Embryonic facial prominence (tissue), 1 donor: Measurements from ENCODE around the gene IRAK2.
"Not testable (repeated sequence)": the region's sequence is repeated elsewhere in the genome, so short reads cannot be mapped to it uniquely, and the experiment has no call there.

Experiments
- DNase-seq: peaks from one replicate; pipeline ENCODE4 v3.0.0-alpha.2; 2016; ENCODE audit errors: extremely low spot score

IRAK2 gene

DNA sequence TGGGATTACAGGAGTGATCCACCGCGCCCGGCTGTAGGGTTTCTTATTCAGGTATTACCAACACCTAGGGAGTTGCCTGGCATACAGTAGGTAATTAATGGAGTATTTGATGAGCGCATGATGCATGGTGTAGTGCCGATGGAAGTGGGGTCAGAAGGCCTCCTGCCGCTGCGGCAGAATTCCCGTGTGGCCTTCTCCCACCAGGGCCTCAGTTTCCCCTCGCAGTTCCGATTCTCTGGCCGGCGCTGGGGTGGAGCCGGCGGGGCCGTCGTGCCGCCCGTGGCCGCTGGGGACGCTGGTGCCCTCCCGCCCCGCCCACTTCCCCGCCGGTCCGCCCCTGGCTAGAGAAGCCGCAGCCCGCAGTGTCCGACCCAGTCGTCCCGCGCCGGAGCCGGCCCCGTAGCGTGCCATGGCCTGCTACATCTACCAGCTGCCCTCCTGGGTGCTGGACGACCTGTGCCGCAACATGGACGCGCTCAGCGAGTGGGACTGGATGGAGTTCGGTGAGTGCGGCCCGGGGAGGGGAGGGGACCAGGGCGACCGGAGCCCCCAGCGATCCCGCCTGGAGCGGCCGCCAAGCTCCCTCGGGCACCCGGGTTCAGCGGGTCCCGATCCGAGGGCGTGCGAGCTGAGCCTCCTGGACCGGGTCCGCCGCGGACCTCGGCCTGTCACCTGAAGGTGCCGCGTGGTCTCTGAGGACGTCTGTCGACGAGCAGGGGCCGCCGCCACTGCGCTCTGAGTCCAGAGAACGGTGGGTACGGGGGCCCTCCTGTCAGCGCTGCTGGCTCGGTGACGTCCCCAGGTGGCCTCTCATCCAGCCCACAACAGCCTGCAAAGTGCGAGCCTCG, at the start of gene IRAK2:
Gene IRAK2, plus strand, starts transcription at position 374 of the 848 bp plus-strand sequence. Its CDS starts 36 bp downstream, at position 410.
- no peak for DNase-seq

GRCh38 chr3:10115326-10116137, 49.2 kb upstream of the IRAK2 start, which contains the start of gene BRK1:
Gene BRK1, plus strand, starts transcription at chr3:10115675. Its CDS starts 27 bp downstream, at chr3:10115702.
- peak; percentile 95 for DNase-seq

GRCh38 chr3:10116138-10116460, 48.6 kb upstream of the IRAK2 start:
- DNase-seq, result no peak

- DNase-seq, result no peak
Measured at GRCh38 chr3:10116928-10117327, 47.8 kb upstream of the IRAK2 start.

DNA sequence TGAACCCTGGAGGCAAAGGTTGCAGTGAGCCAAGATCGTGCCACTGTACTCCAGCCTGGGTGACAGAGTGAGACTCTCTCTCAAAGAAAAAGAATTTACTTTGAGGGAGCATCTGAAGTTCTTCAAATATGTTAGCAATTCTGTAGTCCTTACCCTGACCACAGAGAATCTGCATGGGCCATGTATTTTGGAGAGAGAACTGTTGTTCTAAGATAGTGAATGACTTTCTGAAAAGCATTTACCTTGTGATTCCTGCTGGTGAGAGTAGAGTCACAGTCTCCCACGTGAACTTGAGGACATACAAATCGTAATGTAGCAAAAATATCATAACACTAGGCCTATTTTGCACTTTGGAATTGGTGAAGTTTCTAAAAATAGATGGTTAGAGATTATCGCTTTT, 45.3 kb upstream of the IRAK2 start:
- no peak for DNase-seq

DNA sequence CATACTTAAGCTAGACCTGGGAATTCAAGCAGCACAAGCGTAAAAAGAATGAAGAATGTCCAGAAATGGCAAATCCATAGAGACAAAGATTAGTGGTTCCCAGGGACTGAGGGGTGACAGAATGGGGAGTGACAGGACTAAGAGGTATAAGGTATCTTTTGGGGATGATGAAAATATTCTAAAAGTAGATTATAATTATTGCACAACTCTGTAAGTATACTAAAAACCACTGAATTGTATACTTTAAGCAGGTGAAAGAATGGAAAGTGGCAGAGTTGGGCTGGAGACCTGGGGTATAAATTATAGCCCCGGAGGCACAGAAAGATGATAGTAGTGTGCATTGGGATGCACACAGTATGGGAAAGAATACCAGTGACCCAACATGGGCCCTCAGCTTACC, 43.7 kb upstream of the IRAK2 start:
- no peak for DNase-seq

GRCh38 chr3:10122724-10123123, 42.0 kb upstream of the IRAK2 start:
- DNase-seq, result no peak

- not testable (repeated sequence) for DNase-seq
Measured at GRCh38 chr3:10135872-10136271, 28.8 kb upstream of the IRAK2 start.

DNA sequence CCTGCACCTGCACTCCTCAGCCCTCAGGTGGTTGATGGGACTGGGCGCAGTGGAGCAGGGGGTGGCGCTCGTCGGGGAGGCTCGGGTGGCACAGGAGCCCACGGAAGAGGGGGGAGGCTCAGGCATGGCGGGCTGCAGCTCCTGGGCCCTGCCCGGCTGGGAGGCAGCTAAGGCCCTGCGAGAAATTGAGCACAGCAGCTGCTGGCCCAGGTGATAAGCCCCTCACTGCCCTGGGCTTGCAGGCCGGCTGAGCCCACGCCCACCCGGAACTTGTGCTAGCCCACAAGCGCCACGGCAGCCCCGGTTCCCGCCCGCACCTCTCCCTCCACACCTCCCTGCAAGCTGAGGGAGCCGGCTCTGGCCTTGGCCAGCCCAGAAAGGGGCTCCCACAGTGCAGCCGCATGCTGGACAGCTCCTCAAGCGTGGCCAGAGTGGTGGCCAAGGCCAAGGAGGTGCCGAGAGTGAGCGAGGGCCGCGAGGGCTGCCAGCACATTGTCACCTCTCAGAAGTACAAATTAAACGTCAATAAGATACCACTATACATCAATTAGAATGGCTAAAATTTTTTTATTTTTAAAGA, 28.2 kb upstream of the IRAK2 start:
- no peak for DNase-seq

GRCh38 chr3:10137178-10137577, 27.5 kb upstream of the IRAK2 start:
- DNase-seq, result no peak

- DNase-seq, result no peak
Measured at GRCh38 chr3:10140996-10141546, 23.6 kb upstream of the IRAK2 start.

- DNase-seq, result no peak
Measured at GRCh38 chr3:10142707-10143560, 21.8 kb upstream of the IRAK2 start.

DNA sequence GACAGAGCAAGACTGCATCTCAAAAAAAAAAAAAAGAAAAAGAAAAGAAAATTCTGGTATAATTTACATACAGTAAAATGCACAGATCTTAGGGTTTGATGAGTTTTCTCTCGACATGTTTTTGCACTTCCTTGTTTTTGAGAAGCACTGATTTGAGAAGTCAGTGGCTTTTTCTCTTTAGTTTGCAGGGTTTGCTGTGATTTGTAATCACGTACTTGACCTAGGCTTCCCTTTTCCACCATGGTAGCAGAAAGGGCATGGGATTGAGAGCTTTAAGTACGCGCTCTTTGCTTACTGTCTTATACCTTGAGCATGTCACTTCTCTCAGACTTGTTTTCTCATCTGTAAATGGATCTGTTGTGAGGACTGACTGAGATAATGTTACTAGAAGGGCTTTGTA, 19.0 kb upstream of the IRAK2 start:
- DNase-seq, result no peak

- no peak for DNase-seq
Measured at GRCh38 chr3:10149226-10149625, 15.5 kb upstream of the IRAK2 start.

DNA sequence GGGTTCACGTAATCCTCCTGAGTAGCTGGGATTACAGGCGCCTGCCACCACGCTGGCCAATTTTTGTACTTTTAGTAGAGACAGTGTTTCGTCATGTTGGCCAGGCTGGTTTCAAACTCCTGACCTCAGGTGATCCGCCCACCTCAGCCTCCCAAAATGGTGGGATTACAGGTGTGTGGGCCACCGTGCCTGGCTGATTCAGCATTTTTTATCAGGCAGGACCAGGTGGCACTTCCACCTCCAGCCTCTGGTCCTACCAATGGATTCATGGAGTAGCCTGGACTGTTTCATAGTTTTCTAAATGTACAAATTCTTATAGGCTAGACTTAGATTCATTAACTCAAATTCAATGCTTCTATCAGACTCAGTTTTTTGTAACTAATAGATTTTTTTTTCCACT, 13.7 kb upstream of the IRAK2 start:
- no peak for DNase-seq

DNA sequence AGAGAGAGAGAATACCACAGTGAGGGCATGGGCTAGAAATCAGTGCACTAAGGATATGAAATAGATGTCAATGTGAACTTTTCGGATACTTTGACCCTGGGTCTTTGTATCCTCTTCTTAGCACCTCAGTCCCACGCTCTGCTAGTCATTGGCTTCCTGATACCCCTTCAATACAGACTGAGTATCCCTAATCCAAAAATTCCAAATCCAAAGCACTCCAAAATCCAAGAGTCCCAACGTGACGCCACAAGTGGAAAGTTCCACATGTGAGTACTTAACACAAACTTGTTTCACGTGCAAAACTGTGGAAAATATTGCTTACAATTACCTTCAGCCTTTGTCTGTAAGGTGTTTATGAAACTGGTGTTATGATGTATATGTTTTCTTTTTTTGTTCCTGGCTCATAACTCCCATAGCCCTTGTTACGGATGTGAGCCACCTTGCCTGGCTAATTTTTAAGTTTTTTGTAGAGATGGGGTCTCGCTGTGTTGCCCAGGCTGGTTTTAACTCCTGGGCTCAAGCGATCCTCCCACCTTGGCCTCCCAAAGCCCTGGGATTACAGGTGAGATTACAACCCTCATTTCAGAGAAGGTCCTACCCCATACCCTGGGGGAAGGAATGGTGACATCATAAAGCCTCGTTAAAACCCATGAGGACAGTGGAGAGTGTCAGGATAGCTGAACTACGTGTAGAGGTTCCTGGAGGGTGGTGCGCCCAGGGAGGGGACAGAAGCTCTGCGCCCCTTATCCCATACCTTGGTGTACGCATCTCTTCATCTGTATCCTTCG, 10.2 kb upstream of the IRAK2 start:
- no peak for DNase-seq

DNA sequence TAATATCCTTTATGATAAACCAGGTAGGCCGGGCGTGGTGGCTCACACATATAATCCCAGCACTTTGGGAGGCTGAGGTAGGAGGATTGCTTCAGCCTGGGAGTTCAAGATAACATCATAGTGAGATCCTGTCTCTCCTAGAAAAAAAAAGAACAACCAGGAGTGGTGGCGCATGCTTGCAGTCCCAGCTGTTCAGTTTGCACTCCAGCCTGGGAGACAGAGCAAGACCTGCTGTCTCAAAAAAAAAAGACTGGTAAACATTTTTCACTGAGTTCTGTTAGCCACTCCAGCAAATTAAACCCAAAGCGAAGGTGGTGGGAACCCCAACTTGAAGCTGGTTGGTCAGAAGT, 9.6 kb upstream of the IRAK2 start:
- no peak for DNase-seq

DNA sequence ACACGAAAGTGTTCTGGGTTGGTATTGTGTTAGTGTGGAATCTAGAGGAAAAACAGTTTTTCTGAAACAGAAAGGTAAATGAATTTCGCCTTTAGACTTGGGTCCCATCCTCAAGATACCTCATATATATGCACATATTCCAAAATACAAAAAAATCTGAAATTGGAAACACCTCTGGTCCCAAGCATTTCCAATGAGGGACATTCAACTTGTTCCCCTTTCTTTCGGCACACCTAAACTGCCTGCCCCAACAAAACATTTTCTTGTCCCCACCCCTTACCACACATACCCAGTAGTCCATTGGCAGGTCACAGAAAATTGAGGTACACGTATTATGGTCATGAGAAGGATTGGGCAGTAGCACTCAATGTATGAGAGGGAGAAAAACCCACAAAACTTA, 9.1 kb upstream of the IRAK2 start:
- DNase-seq, result no peak

DNA sequence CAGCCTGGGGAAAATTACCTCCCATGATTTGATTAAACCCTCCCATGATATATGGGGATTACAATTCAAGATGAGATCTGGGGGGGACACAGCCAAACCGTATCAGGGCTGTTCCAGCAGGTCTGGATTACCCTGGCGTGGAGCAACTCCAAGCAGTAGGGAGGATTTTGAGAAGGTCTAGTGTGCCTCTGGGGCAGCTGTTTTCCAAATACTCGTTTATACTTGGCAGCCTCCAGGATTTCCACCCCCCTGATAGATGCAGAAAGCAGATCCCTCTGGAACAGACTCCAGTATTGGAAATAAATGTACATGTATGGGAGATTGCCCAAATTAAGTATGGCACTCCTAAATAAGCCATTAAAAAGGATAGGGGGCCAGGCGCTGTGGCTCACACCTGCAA, 7.7 kb upstream of the IRAK2 start:
- DNase-seq, result no peak

- DNase-seq, result not testable (repeated sequence)
Measured at GRCh38 chr3:10158555-10158954, 6.2 kb upstream of the IRAK2 start.

- no peak for DNase-seq
Measured at GRCh38 chr3:10160346-10160745, 4.4 kb upstream of the IRAK2 start.
